Stimulated activated CD8-positive, alpha-beta memory T cell treated with anti-CD3 and anti-CD28 coated beads, Interleukin-7, amount 100 ng/mL, for 4 hours (primary cell): ENCODE measurements around the gene LZTR1.
"Not testable (repeated sequence)": the region's sequence is repeated elsewhere in the genome, so short reads cannot be mapped to it uniquely, and the experiment has no call there.

Experiments
- DNase-seq, 2 donors: peaks; one replicate each; pipeline ENCODE4 v3.0.0-alpha.2; 2020; ENCODE audit warnings: low read depth in 2 of 2

The LZTR1 gene

DNA sequence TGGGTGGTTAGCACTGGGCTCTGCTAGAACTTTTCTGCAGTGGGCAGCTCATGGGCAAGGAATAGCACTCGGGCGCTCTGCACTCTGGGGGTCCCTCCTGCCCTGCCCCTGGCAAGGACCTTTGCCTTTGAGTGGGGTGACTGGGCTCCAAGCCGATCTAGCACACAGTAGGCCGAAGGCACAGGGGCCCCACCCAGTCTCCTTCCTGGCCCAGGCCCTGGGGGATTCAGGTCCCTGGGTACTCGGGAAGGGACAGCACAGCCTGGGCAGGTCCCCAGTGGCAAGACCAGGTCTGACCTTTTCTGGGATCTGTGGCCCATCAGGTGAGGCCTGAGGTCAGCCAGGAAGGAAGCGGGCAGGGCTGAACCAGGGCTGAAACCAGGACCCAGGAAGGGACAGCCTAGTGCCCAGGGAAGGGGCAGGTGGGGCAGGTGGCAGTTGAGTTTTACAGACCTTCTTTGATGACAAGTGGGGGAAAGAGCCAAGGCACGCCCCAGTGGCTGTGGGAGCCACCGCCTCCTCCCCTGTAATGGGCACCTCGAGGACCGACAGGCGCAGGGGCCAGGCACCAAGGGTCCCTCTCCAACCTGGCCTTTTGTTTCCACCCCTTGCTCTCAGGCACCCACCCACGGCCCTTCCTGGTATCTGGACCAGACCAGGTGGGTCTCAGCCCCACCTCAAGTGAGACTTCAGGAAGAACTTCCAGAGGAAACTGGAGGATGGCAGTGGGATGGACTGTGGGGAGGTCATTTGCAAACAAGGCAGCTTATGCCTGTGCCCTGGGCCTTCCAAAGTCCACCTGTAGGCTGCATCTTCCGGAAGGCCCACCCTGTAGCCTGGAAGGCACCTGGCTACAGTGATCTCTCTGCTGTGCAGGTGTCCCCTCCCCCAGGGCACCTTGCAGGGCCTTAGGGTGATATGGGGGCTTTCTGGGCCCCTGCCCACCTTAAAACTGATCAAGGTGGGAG is 15.9 kb upstream of the LZTR1 start:
- DNase-seq, result no peak

DNA sequence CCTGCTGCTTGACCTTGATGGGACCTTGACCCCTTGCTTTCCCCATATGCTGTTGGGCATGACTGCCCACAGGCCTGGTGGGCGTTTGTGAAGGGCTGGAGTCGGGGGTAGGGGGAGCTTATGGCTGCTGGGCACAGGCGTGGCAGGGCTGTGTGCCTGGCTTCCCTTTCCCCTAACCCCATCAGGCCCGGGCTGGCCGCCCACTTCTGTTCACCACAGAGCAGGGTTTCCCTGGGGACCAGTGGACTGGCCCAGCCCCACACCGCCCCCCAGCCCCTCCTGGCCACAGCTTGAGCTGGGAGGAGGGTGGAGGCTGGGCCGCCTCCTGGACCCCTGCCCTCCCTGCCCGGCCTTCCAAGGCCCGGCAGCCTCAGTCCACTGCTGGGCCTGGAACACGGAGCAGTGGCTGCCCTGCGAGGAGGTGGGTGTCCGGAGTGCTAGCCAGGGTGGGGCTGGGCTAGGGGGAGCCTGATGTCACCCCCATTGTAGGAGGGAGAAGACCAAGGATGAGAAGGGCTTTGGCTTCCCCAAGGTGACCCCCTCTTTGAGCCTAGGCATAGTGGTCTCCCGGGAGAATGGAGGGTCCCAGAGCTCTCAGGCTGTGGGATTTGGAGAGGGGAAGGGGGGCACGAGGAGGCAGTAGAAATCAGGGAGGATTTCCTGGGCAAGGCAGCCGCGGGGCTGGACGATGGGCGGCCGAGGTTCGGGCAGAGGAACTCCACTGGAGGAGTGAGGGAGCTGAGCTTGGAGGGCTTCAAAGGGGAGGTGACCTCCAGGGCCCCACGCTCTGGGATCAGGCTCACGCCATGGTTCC is 15.0 kb upstream of the LZTR1 start, which contains the start of gene AIFM3:
Gene AIFM3, plus strand, starts transcription at position 373 of the 814 bp plus-strand sequence. CDS start 690 bp downstream, outside the sequence.
- DNase-seq, result no peak

DNA sequence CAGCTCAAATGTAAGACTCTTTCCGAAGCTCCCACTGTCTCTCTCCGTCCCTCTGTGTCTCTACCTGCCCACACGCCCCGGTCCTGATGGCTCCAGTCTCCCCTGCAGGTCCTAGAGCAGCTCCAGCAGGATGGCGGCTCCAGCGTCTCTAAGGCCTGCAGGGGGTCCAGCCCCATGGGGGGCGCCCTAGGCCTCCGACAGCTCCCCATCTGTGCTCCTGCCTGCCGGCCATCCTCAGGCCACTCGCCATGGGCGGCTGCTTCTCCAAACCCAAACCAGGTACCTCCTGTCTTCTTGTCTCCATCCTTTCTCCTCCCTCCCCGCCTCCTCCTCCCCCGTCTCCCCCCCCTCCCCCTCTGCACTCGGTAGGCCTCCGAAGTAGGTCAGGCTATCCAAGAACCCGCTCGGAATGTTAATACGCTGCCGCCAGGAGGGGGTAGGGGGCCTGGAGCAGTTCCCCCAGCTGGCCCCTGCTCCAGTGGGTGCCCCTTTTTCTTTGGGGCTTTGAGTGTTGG is 14.3 kb upstream of the LZTR1 start:
- no peak for DNase-seq

DNA sequence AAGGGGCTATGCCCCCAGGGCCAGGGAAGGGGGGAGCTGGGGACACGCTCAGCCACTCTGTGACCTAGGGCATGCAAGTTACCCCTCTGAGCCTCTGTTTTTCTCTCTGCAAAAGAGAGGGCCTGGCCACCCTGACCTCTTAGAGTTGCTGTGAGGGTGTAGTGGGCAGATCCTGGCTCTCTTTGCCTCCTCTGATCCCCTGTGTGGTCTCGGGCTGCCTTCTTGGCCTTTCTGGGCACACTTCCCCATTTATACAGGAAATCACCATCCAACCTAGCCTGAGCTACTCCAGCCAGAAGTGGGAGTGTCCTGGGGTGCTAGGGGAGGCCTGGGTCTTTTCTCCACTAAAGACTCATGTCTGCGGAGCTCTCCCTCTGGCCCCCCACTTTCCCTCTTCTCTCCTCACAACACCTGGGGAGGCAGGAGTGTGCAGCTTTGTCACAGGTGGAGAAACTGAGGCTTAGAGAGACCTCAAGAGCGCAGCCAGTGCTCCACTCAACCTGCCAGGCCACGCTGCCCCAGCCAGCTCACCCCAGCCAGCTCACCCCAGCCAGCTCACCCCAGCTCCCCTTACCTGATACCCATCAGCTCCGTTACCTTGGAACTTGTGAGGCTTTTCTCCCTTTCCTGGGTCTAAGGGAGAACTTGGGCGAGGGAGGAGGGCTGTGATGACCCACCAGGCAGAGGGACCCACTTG is 13.7 kb upstream of the LZTR1 start:
- DNase-seq, result no peak

DNA sequence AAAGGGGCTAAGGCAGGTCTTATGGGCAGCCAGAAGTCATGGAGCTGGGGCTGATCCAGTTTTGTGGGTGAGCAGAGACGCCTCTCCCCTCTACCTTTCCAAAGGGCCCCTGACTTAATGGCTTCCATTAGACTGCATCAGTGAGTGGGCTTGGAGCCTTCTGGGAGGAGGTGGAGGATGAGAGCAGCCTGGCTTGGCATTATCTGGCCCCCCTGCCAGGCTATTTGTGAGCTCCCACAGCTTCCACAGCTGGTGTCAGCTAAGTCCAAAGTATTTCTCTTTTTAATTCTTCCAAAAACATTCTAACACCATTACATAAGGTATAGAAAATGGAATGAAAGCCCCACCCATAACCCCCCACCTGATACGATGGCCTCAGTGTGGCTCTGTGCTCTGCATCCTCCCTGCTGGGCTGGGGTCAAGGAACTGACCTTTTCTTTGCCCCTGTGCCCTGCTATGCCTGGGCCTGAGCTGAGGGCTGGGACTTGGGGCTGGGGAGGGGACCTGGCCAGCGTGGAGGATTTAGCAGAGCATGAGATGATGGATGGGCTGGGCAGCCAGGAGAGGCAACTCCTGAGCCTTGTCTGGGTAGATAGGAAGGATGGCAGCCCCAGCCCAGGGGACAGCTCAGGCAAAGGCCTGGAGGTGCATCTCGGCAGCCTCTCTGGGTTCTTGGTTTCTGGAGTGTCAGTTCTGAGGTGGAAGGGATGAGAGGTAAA is 11.0 kb upstream of the LZTR1 start:
- no peak for DNase-seq

DNA sequence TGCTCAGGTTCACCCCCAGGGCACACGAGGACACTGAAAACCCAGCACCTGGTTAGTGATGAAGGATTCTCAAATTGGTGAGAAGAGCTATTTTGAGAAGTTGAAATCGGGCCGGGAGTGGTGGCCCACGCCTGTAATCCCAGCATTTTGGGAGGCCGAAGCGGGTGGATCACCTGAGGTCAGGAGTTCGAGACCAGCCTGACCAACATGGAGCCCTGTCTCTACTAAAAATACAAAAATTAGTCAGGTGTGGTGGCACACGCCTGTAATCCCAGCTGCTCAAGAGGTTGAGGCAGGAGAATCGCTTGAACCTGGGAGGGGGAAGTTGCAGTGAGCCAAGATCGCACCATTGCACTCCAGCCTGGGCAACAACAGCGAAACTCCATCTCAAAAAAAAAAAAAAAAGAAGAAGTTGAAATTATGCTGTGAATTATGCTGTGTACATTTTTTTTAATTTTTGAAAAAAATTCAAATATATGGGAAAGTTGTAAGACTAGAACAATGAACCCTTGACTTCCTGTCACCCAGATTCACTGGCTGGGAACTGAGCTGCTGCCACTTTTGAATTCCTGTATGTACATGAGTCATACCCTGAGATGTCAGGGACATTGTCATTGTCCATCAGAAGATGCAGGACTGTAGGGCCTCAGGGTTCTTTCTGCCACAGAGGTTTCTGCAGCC is 9.9 kb upstream of the LZTR1 start:
- not testable (repeated sequence) for DNase-seq

DNA sequence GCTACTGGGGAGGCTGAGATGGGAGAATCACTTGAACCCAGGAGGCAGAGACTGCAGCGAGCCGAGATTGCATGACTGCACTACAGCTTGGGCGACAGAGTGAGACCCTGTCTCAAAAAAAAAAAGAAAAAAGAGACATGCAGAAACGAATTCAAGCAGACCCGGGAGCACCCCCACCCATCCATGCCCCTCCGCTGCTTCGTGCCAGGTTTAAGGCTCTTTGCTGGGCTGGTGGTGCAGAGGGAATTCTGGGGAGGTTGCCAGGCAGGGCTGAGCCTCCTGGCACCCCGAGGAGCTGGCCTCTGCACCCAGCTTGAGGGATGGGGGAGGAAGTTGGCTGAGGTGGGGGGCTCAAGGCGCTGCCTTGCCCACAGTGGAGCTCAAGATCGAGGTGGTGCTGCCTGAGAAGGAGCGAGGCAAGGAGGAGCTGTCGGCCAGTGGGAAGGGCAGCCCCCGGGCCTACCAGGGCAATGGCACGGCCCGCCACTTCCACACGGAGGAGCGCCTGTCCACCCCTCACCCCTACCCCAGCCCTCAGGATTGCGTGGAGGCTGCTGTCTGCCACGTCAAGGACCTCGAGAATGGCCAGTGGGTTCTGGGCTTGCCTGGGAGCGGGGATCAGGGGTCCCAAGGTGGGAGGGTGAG is 9.0 kb upstream of the LZTR1 start:
- DNase-seq, result no peak

DNA sequence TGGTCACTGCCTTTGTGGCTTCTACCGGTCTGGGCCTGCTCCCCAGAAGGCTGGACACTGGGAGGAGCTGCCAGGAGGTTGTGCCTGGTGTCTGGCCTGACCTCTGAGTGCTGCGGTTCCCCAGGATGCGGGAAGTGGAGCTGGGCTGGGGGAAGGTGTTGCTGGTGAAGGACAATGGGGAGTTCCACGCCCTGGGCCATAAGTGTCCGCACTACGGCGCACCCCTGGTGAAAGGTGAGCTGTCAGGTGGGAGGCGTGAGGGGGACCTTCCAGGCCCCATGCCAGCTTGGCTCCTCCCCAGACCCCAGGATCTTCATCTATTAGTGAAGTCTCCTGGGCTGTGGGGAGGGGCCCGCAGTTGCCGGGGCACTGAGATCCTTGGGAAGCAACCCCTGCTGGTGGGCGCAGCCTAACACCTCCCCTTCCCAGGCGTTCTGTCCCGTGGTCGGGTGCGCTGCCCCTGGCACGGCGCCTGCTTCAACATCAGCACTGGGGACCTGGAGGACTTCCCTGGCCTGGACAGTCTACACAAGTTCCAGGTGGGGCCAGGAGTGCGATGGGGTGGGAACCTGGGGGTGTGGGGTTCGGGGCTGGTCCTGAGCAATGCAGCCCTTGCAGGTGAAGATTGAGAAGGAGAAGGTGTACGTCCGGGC is 8.3 kb upstream of the LZTR1 start:
- no peak for DNase-seq

DNA sequence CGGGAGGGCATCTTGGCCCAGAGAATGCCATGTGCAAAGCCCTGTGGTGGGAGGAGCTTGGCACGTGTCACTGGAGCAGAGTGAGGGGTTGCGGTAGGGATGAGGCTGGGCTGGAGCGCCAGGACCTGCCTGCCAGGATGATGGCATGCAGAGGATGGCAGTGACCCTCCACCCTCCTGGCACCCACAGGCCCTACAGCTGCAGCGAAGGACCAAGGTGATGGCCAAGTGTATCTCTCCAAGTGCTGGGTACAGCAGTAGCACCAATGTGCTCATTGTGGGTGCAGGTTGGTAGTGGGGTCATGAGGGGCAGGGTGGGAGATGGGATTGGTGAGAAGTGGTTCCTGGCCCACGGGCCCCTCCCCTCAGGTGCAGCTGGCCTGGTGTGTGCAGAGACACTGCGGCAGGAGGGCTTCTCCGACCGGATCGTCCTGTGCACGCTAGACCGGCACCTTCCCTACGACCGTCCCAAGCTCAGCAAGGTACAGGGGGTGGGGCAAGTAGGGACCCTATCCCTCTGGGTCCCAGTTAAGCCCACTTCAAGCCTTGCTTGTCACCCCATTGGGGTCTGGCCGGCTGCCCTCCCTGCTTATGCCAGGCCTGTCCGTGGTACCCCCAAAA is 7.7 kb upstream of the LZTR1 start:
- DNase-seq, result no peak

DNA sequence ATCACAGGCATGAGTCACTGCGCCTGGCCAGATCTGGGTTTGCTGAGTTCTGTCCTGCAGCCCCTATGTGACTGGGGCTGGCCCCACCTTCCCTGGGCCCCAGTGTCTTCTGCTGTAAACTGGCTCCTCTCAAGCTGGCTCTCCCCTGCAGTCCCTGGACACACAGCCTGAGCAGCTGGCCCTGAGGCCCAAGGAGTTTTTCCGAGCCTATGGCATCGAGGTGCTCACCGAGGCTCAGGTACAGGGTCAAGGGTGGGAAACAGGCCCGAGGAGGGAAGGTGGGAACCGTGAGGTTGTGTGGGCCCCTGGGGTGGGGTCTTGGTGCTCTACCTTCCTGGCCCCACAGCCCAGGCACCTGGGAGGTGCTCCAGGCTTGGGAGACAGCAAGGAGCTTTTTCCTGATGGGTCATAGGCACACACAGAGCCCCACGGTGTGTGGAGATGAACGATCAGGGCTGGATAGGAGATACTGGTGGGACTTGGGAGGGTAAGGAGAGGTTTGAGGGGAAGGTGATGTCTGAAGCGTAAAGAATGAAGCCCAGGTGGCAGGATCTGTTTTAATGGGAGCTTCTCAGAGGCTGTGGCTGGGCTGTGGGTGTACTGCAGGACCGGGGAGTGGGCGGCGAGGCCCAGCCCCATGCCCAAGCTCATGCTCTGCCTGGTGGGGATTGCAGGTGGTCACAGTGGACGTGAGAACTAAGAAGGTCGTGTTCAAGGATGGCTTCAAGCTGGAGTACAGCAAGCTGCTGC is 6.4 kb upstream of the LZTR1 start:
- no peak for DNase-seq

DNA sequence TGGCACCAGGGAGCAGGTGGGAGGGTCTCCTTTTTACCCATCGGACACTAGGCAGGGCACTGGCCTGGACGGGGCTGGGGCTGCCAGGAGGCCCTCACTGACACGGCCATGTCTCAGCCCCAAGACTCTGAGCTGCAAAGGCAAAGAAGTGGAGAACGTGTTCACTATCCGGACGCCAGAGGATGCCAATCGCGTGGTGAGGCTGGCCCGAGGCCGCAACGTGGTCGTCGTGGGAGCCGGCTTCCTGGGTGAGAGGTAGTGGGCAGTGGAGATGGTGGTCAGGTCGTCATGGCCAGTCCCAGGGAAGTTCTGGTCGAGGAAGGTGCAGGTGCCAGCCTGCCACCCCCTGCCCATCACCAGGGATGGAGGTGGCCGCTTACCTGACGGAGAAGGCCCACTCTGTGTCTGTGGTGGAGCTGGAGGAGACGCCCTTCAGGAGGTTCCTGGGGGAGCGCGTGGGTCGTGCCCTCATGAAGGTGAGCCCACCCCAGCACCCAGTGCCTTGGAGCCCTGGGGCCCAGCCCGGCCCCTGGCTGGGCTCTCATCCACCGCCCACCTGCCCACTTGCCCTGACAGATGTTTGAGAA is 5.7 kb upstream of the LZTR1 start:
- no peak for DNase-seq

DNA sequence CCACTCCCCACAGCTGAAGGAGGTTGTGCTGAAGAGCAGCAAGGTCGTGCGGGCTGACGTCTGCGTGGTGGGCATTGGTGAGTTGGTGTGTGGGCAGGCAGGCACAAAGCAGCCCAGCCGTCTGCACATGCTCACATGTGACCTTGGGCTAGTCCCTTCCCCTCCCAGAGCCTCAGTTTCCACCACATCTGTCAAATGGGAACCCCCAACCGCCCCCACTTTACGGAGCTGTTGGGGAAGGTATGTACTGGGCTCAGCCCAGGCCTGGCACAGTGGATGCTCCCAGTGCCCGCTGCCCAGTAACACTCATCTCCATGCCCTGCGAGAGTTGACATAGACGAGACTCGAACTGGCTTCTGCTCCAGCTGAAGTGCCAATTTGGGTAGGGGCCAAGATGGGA is 5.1 kb upstream of the LZTR1 start:
- no peak for DNase-seq

DNA sequence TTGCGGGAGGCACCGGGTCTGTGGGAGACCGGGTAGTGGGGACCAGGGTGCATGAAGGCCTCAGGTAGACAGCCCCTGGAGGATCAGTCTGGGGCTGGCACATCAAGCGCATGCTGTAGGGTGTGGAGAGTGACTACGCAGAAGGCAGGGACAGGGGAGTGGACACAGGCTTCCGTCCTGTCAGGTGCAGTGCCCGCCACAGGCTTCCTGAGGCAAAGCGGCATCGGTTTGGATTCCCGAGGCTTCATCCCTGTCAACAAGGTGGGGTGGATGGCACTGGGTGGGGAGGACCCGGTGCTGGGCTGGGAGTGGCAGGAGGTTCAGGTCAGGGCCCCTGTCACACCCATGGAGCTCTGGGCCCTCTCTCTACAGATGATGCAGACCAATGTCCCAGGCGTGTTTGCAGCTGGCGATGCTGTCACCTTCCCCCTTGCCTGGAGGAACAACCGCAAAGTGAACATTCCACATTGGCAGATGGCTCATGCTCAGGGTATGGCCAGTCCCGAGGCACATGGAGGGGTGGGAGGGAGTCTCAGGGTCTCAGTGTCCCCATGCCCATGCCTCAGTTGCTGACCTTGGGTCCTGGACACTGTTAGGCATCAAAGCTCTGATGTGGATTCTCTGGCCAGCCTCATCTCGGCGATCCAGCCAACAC is 4.5 kb upstream of the LZTR1 start:
- no peak for DNase-seq

DNA sequence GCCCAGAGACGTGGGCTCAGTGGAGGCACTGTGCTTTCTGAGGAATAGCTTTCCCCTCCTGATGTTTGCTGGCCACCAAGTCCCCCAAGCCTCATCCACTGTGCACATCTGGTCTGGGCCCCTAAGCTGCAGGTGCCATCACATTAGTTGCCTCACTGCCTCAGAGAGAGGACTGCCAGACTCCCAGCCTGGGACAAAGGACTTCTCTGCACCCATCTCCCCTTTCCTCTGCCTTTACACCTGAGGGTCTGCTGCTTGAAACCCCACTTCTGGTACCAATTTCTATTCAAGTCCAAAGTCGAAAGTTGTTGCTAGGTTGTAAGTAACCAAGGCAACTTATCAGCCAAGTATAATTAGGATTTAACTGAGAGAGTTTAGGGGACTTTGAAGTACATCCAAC is 3.7 kb upstream of the LZTR1 start:
- DNase-seq, result no peak

DNA sequence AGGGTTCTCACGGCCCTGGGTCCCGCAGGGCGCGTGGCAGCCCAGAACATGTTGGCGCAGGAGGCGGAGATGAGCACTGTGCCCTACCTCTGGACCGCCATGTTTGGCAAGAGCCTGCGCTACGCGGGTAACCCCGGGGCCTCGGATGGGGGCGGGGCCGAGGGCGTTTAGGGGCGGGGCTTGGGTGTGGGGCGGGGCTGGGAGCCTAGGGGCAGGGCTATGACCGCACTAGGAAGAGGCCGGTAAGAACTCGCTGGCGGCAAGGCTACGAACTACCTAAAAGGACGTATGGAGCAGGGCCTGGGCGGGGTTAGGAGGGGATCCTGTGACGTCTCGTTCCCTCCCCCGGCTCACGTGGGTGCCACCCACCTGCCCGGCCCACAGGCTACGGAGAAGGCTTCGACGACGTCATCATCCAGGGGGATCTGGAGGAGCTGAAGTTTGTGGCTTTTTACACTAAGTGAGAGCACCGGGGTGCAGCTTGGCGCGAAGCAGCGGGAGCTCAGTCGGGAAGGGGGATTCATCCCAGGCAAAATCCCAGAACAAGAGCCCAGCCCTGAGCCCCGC is 2.8 kb upstream of the LZTR1 start:
- DNase-seq, result peak; percentile 49 to 59

DNA sequence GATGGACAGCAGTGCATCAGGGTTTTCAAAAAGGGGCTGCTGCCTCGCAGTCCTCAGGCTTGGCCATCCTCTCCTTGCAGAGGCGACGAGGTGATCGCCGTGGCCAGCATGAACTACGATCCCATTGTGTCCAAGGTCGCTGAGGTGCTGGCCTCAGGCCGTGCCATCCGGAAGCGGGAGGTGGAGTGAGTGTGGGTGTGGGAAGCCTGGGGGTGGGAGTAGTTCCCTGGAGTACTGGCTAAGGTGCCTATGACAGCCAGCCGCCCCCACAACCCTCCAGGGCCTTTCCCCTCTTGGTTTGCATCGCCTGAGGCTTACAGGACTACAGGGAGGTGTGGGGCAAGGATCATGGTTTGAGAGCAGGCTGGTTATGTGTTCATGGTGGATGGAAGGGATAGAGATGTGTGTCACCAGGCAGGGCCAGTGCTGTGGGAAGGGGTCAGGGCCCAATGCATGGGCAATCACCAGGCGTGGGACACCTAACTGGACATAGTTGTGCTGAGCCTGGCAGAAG is 2.1 kb upstream of the LZTR1 start:
- no peak for DNase-seq

DNA sequence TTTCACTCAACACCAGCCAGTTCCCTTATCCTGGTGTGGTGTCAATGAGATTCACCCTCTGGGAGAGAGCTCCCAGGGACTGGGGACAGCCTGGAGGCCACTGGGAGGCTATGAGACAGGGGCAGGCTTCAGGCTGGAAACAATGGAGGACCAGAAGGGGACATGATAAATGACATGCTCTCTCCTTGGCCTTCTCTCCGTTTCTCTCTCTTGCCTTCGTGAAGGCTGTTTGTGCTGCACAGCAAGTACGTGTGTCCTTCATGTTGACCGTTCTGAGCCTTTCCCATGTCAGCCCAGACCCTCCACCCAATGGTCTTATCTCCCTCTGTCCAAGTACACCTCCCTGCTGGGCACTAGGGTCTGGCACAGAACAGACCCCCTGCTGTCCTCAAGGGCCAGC is 1.6 kb upstream of the LZTR1 start:
- no peak for DNase-seq
